GM18498 (cell line): ENCODE measurements around the gene COL7A1.

Source experiments
- ATAC-seq: cut with Tn5 transposase; IDR thresholded peaks from one replicate; pipeline ENCODE4 v1.9.1; 2021; ENCODE audit warnings: mild to moderate bottlenecking, moderate library complexity; ENCODE audit not compliant: unreplicated experiment

The COL7A1 gene

DNA sequence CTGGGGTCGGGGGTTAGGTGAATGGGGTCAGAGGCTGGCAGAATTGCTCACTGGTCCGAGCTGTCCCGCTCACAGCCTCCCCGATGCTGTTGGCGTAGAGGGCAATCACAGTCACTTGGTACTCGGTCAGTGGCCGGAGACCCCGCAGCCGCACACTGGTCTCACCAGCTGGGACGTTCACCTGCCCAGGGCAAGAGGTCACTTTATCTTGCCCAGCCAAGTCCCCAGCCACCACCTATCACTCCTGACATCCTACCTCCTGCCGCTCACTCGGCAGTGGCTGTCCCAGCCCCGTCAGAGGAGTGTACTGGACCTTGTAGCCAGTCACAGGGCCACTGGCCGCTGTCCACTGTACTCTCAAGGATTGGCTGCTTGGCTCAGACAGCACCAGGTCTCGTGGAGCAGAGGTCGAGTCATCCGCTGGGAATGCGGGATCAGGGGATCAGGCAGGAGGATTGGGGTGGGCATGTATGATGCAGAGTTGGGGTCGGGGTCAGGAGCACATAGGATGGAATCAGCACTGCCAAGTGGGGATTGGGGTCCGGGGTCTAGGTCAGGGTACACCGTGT lies 2.5 kb downstream of the COL7A1 start:
- ATAC-seq = no peak

DNA sequence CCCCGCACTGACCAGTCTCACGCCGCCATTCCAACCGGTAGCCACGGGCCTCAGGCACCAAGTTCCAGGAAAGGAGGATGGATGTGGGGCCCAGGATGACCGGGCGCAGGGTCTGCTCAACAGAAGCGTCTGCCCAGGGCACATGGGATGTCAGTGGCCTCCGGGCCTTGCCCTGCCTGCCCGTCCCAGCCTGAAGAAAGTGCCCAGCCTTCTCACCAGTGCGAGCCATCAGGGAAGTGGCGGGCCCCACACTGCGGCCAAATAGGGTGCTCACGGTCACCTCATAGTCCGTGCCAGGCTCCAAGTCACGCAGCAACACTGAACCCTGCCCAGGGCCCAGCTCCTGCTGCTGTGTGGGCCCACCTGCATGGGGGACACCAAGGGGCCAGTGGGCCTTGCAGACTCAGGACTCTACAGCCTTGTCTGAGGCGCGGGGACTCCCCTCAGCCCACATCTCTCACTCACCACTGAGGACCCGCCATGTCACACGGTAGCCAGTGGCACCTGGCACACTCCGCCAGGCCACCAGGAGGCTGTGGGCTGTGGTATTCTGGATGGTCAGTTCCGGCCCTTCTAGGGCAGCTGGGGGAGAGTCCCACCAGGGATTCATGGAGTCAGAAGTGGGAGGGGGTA lies 3.1 kb downstream of the COL7A1 start:
- ATAC-seq = no peak

DNA sequence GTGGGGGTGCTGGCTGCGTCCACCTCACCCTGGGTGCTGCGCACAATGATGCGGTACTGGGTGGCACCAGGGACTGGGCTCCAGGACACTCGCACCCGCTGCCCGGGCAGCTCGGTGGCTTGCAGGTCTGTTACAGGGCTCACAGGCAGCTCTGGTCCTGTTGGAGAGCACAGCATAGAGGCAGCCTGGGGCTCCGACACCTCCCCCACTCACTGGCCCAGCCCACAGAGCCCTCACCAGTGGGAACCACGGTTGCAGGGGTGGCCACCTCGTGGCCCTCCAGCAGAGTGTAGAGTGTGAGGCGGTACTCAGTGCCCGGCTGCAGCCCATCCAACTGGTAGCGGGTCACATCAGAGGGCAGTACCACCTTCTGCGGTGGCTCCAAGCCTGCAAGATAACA lies 3.7 kb downstream of the COL7A1 start:
- no peak for ATAC-seq

DNA sequence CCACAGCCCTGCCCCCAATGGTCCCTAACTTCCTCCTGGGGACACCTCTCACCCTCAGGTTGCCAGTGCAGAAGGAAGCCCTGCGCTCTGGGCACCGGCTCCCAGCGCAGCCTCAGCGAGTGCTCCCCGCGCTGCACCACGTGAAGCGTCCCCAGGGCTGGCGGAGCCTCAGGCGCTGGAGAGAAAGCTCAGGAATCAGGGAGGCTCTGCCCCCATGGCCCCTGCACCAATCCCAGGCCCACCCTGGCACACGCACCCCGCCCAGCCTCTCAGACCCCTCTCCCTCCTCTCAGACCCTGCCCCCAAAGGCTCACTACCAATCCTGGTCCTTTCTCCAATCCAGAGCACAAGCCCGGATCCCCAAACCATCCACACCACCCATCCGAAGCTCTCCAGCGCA lies 6.9 kb downstream of the COL7A1 start:
- ATAC-seq = no peak

DNA sequence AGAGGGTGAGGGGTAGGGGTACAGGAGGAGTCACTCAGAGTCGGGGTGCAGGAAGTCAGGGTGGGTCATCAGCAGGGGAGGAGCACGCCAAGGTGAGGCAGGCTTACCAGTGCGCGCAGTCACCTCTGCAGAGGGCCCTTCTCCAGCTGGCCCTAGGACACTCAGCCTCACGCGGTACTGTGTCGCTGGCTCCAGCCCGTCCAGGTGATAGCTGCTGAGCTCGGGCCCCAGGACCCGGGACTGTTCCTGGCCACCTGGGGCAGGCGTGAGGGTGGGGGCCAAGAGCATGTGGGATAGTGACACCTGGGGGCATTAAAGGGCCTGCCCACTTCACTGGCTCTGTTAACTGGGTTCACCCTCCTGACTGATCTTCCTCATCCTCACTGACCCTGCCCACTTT lies 7.4 kb downstream of the COL7A1 start:
- no peak for ATAC-seq

DNA sequence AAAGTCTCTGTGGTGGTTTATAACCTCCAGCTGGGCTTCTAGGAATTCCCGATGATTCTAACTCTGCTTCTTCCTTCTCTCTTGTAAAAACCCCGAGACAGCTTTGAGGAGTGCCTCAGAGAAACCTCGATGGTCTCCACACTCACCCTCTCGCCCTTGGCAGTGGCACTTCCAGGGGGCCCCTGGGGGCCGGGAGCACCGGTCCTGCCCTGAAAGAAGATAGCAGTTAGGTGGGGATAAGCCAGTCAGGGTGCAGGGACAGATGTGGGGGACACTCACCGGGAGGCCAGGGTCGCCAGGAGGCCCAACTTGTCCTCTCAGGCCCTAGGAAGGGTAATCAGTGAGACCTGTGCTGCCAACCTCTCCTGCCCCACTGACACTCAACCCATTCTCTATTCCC lies 9.7 kb downstream of the COL7A1 start:
- ATAC-seq = no peak

DNA sequence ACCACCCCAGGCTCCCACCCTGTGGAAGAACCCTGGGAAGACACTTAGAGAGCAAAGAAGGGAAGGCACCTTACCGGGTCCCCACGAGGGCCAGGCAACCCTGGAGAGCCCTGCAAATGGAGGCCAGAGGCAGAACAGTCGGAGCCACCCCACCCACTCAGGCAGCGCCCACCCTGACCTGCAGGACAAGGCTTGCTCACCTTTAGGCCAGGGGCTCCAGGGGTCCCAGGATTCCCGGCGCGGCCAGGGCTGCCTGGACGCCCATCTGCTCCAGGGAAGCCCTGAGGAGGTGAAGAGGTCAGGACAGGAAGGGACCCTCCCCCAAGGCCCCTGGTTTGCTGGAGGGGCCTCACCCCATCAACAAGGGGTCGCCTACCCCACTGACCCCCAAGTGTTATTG lies 10.3 kb downstream of the COL7A1 start:
- ATAC-seq = no peak

DNA sequence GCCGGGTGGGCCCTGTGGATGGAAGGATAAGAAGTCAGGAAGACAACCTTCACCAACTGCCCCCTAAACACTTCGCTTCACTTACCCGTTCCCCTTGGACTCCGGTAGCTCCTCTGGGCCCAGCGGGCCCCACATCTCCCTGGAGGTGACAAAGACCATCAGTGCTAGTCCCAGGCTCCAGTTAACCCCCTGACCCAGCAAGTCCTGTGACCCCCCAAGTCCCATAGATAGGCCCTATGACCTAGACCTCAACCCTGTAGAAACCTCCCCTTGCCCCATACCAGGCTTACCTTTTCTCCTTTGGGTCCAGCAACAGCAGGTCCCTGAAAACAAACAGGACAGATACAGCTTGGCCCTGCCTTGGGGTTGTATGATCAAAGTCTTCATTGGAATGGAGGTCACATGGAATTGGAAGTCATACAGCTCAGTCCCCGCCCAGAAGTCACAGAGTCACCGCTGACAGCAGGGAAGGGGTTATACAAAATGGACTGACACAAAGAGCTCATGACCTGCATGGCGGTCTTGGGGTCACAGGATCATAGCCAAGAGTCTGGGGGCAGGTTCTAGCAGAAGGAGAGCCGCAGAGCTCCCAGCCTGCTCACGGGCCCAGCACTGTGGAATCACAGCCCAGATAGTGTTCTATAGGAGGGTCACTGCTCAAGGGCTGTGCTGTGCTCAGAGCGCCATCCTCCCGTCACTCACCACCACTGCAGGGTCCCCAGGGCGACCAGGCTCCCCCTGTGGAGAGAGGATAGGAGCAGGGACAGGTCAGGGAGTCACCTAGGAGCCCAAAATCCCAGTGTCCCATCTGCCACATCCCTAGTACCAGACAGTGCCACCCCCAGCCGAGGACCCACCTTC lies 13.3 kb downstream of the COL7A1 start:
- ATAC-seq = no peak

DNA sequence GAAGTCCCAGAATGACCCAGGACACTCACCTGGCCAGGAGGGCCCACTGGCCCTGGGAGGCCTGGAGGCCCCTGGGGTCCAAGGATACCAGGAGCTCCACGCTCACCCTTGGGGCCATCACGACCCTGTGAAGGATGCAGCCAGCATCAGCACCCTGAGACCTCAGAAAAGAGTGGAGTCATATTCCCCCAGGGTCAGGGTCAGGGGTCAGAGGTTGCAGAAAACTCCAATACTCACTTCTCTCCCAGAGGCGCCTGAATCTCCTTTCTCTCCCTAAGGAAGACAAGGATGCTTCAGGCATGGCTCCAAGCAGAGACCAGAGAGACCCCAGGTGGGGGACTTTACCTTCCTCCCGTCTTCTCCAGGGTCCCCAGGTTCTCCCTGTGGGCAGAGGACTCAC lies 18.5 kb downstream of the COL7A1 start:
- no peak for ATAC-seq

DNA sequence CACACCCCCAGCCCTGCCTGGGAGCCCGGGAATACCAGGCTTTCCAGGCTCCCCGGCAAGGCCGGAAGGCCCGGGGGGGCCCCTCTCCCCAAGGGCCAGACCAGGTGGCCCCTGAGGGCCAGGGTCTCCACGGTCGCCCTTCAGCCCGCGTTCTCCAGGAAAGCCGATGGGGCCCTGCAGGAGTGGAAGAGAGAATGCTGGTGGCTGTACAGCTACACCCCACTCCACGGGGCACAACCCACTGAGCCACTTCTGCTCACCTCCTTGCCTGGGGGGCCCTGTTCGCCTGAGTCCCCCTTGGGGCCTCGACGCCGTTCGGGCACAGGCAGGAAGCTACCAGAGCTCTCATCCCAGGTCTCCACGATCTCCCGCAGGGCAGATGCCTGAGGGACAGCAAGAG lies 19.8 kb downstream of the COL7A1 start:
- ATAC-seq = no peak

DNA sequence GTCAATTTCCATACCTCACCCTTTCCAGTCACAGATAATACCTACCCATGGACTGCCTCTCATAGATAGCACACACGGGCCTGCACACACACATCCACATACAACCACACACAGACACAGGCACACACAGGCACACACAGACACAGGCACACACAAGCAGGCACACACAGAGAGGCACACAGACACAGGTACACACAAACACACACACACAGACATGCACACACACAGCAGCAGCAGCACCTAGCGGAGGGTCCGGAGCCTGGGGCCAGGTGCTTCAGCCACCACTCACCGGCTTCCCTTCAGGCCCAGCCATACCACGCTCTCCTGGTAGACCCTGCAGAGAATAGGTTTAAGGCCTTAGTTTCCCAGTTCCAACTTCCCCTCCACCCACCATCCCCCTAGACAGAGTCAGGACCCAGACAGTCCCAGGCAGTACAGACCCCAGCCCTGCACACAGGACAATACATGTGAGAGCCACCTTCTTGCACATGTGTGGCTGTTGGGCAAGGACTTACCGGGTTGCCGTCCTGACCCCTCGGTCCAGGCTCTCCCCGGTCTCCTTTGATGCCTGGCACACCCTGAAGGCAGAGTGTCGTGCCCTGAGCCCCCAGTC lies 21.1 kb downstream of the COL7A1 start:
- ATAC-seq = no peak

DNA sequence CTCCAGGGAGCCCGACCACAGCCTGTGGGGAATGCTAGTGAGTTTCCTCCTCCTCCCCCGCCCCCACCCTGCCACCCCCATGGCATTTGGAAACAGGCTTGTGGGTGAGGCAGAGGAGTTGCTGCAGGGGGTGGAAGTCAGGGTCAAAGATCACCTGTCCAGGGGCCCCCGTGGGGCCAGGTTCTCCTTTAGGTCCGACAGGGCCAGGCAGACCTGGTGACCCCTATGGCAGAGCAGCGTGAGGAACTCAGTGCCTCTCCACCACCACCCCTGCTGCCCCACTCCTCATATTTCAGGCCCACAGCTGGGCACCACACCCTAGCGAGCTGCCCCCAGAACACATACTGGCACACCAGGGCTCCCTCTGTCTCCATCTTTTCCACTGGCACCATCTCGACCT lies 22.6 kb downstream of the COL7A1 start:
- ATAC-seq = no peak

DNA sequence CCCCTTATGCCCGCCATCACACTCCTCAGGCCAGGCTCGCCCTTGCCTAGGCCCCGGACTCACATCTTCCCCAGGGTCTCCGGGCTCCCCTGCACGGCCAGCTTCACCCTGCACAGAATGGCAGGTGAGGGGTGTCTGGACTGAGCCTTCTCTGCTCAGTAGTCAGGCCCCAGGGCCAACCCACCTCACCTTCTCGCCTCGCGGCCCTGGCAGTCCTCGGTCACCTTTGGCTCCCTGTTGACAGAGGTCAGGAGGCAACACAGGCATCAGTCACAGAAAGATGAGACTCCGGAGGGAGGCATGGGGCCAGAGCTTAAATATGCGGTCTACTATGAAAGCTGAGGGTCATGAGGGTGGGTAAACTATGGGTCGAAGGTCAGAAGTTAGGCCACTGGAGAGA lies 23.2 kb downstream of the COL7A1 start:
- ATAC-seq = no peak

DNA sequence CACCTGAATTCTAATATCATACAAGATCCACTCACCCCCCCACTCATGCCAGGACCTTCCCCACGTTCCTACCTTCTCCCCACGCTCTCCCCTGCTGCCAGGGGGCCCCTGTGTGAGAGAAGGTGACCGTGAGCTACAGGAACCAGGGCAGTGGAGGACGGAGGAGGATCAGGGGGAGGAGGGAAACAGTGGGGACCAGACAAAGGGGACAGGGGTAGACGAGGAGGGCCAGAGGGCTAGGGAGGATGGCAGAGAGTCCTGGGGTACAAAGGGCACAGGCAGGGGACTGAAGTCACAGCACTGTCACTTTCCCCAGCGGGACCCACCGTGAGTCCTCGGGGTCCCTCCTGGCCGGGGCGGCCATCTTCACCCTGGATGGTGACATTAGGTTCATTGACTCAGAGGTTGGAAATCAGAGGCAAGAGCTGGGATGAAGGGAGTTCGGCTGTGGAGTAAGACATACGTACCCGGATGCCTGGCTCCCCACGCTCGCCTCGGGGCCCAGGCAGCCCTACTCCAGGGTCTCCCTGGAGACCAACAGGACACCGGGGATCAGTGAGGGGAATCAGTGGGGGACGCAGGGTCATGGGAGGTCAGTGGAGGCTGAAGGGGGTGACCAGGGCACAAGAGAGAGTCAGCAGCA lies 25.2 kb downstream of the COL7A1 start:
- no peak for ATAC-seq

DNA sequence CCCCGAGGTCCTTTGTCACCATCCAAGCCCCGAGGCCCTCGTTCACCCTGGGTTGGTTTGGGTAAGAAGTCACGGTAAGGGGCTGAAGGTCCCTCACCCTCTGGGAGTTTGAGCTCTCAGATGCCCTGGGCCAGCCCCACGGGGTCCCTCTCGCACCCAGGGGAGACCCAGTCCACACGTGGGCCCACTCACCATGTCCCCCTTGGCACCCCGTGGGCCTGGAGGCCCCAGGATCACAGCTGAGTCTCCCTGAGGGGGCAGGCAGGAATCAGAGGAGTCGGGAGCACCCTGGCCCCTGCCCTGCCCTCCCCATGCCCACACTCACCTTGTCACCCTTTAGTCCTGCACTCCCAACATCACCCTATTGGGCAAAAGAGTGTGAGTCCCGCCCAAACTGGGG lies 25.7 kb downstream of the COL7A1 start:
- ATAC-seq = no peak

DNA sequence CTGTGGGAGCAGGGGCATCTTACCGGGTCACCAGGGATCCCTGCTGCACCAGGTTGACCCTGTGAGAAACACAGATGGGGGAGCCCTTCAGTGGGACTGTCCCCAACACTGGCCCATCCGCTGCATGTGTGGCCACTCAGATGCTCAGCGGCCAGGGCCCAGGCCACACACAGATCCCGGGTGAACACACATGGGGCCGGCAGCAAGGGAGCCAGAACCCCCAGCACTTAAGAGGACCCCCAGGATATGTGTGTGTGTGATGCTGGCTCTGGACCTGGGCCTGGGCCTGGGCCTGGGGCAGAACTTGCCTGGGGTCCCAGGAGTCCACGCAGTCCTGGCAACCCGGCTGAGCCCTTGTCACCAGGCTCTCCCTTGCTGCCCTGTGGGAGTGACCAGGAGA lies 26.7 kb downstream of the COL7A1 start:
- no peak for ATAC-seq

DNA sequence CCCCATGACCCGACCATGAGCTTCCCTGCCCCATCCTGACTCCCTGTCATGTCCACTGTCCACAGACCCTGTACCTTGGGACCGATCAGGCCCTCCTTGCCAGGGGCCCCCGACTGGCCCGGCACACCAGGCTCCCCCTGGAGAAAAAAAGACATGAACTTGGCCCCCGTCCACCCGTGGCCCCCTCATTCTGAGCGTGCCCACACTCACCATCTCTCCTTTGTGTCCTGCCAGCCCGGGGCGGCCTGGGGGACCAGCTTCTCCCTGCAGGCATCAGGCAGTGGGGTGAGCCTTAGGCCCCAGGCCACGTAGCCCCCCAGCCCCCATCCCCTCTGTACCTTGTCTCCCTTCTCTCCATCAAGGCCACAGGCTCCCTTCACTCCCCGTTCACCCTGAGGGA lies 27.6 kb downstream of the COL7A1 start:
- no peak for ATAC-seq

DNA sequence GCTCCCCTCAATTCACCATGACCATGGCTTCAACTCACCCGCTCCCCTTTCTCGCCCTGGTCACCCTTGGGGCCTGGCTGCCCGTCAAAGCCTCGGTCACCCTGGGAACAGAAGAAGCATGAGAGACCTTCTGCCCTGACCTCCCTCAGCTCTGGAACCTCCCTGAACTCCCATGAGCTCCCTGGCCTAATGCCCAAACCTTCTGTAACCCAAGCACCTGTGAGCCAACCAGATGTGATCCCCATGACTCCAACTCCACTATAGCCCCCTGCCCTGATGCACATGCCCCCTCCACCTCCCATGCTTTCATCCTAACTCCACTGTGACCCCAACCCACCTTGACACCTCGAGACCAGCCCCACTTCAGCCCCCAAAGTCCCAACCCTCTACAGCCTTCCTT lies 28.0 kb downstream of the COL7A1 start:
- no peak for ATAC-seq

DNA sequence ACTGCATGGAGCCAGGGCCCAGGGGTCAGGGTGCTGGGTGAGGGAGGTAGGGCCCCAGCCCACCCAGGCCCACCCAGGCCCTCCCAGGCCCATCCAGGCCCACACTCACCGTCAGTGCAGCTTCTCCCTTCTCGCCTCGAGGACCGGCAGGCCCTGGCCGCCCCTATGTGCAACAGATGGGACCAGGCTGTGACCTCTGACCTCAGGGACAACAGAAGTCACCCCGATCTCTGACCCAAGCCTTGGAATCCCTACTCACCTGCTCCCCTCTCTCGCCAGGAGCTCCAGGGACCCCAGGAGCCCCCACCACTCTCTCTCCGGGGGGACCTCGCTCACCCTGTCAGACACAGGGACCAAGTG lies 28.7 kb downstream of the COL7A1 start:
- ATAC-seq = no peak

DNA sequence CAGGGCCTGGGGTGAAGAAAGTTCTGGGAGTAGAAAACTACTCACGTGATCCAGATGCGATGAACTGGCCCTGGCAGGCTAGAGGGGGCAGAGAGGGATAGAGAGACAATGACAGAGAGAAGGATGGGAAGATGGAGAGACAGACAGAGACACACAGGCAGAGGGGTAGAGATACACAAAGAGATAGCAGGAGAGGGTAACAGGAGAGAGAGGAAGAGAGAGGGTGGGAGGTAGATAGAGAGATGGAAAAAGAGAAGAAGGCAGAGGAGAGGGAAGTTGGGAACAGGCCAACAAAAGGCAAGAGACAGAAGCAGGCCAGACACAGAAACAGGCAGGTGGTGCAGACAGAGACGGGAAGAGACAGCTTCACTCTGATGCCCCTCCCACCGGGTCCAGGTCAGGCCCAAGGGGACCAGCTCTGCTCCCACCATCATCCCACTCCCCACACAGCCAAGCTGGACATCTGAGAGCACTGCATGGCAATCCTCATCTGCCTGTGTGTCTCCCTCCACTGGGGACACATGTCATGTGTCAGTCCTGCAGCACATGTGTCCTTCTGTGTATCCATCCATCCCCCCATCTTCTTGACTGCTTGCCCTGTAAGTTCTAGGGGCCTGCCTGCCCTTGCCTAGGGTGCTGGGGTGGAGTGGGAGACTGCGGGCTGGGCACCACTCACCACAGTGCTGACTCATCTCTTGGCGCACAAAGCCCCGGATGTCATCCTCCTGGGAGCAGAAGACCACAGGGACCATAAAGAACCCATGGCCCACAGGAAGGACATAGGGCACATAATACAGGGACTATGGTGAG lies 29.3 kb downstream of the COL7A1 start:
- ATAC-seq = no peak

DNA sequence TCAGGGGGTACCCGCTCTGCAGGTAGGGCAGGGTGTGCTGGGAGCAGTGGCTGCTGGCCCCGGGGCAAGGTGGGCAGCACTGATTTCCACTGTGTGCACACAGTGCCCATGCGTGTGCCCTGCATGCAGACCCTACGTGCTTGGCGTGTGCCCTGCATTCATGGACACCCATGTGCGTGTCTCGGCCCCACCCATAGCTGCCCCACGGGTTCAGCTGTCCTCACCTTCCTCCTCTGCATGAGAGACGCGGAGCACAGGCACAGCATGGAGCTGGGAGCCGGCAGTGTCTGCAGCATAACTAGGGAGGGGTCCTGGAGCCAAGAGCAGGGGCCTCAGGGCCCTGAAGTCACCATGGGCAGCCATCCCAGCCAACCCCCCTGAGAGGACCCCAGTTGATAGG lies 29.9 kb downstream of the COL7A1 start:
- no peak for ATAC-seq
